IMR-90 (cell line): Measurements from ENCODE around the gene ADCY2.

Experiments
- CEBPB ChIP-seq: IDR thresholded peaks from 2 replicates; pipeline ENCODE4 v1.6.1; 2012; ENCODE audit warnings: low read depth, low read length, improper control_type of control experiment
- MAFK ChIP-seq: IDR thresholded peaks from 2 replicates; pipeline ENCODE4 v1.6.1; 2012; ENCODE audit warnings: low read depth, low read length, improper control_type of control experiment
- MAZ ChIP-seq: IDR thresholded peaks from 2 replicates; pipeline ENCODE4 v1.6.1; 2012; ENCODE audit warnings: low read depth, mild to moderate bottlenecking, low read length, improper control_type of control experiment, moderate library complexity, borderline replicate concordance
- MXI1 ChIP-seq: IDR thresholded peaks from 2 replicates; pipeline ENCODE4 v1.6.1; 2012; ENCODE audit warnings: low read depth, mild to moderate bottlenecking, low read length, moderate library complexity, borderline replicate concordance
- NFE2L2 ChIP-seq: fragments of 150-350 bp; IDR thresholded peaks from 2 replicates; pipeline ENCODE4 v1.6.1; 2016; ENCODE audit warnings: low read depth, mild to moderate bottlenecking, low read length
- POLR2A ChIP-seq: IDR thresholded peaks from 2 replicates; pipeline ENCODE4 v1.6.1; 2012; ENCODE audit warnings: mild to moderate bottlenecking, low read depth, low read length
- RAD21 ChIP-seq: IDR thresholded peaks from 2 replicates; pipeline ENCODE4 v1.6.1; 2012; ENCODE audit warnings: low read length, improper control_type of control experiment
- RCOR1 ChIP-seq: IDR thresholded peaks from 2 replicates; pipeline ENCODE4 v1.6.1; 2012; ENCODE audit warnings: mild to moderate bottlenecking, low read length, improper control_type of control experiment; ENCODE audit not compliant: insufficient replicate concordance
- RFX5 ChIP-seq: IDR thresholded peaks from 2 replicates; pipeline ENCODE4 v1.8.0; 2012; ENCODE audit warnings: low read depth, mild to moderate bottlenecking, low read length, moderate library complexity
- SMC3 ChIP-seq: fragments of 150-350 bp; IDR thresholded peaks from 2 replicates; pipeline ENCODE4 v1.6.1; 2016; ENCODE audit warnings: low read depth, mild to moderate bottlenecking, antibody characterized with exemption, low read length, moderate library complexity
- TF ChIP-seq, protein P1 (sequence below): conservative IDR thresholded peaks from 2 replicates; pipeline ENCODE4 v1.5.1; 2012; ENCODE audit warnings: mild to moderate bottlenecking, low read depth, low read length, improper control_type of control experiment
- TF ChIP-seq, protein P2 (sequence below): fragments of 150-350 bp; IDR thresholded peaks from 2 replicates; pipeline ENCODE4 v1.6.1; 2016; ENCODE audit warnings: low read depth, mild to moderate bottlenecking, low read length, moderate library complexity, borderline replicate concordance
- TF ChIP-seq, protein P3 (sequence below): fragments of 150-350 bp; IDR thresholded peaks from 2 replicates; pipeline ENCODE4 v1.6.1; 2017; ENCODE audit warnings: mild to moderate bottlenecking, antibody characterized with exemption, low read length, low read depth

- TF ChIP-seq, protein P1, sequence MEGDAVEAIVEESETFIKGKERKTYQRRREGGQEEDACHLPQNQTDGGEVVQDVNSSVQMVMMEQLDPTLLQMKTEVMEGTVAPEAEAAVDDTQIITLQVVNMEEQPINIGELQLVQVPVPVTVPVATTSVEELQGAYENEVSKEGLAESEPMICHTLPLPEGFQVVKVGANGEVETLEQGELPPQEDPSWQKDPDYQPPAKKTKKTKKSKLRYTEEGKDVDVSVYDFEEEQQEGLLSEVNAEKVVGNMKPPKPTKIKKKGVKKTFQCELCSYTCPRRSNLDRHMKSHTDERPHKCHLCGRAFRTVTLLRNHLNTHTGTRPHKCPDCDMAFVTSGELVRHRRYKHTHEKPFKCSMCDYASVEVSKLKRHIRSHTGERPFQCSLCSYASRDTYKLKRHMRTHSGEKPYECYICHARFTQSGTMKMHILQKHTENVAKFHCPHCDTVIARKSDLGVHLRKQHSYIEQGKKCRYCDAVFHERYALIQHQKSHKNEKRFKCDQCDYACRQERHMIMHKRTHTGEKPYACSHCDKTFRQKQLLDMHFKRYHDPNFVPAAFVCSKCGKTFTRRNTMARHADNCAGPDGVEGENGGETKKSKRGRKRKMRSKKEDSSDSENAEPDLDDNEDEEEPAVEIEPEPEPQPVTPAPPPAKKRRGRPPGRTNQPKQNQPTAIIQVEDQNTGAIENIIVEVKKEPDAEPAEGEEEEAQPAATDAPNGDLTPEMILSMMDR = no peak
- no peak for TF ChIP-seq CEBPB
- no peak for TF ChIP-seq POLR2A
- TF ChIP-seq MAZ = no peak
- TF ChIP-seq, protein P2, sequence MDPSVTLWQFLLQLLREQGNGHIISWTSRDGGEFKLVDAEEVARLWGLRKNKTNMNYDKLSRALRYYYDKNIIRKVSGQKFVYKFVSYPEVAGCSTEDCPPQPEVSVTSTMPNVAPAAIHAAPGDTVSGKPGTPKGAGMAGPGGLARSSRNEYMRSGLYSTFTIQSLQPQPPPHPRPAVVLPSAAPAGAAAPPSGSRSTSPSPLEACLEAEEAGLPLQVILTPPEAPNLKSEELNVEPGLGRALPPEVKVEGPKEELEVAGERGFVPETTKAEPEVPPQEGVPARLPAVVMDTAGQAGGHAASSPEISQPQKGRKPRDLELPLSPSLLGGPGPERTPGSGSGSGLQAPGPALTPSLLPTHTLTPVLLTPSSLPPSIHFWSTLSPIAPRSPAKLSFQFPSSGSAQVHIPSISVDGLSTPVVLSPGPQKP = no peak
- TF ChIP-seq NFE2L2 = no peak
- no peak for TF ChIP-seq MXI1
- no peak for TF ChIP-seq MAFK
- TF ChIP-seq RCOR1 = no peak
- TF ChIP-seq RAD21 = no peak
- TF ChIP-seq, protein P3, sequence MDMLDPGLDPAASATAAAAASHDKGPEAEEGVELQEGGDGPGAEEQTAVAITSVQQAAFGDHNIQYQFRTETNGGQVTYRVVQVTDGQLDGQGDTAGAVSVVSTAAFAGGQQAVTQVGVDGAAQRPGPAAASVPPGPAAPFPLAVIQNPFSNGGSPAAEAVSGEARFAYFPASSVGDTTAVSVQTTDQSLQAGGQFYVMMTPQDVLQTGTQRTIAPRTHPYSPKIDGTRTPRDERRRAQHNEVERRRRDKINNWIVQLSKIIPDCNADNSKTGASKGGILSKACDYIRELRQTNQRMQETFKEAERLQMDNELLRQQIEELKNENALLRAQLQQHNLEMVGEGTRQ = no peak
- TF ChIP-seq SMC3 = no peak
- no peak for TF ChIP-seq RFX5
These were observed 197.0 kb downstream of the ADCY2 start for GRCh38 chr5:7592910-7593309.
